WTC11 (cell line): ENCODE results near the gene AHRR. TPM values are rescaled to one million over a fixed set of nuclear protein-coding genes. Genes with fewer than 3 reads are reported as not detected.

Source experiments
- ATAC-seq: fragments of 200-7000 bp; cut with Tn5 transposase; 2 replicates; pipeline ENCODE4 v1.10.0; 2021; ENCODE audit warnings: mild to moderate bottlenecking, moderate library complexity
- CTCF ChIA-PET: fragments of 300-600 bp; sonication (Branson Sonifier 250); formaldehyde crosslinking; loops from one replicate; lab custom pipeline; 2021; ENCODE audit warnings: antibody characterized with exemption; lab: Charles Lee
- POLR2A ChIA-PET: fragments of 350-600 bp; sonication (Branson Sonifier 250); formaldehyde crosslinking; loops from one replicate; lab custom pipeline; 2021; ENCODE audit warnings: antibody characterized with exemption; lab: Charles Lee
- DNase-seq: peaks from one replicate; pipeline ENCODE4 v3.0.0; 2021; ENCODE audit warnings: low spot score
- H3K27ac Mint-ChIP-seq: 2 replicates; pipeline ENCODE4 v1.8.0; 2021; ENCODE audit warnings: mixed read lengths
- H3K27me3 Mint-ChIP-seq: 2 replicates; pipeline ENCODE4 v1.8.0; 2021; ENCODE audit warnings: low read depth, mild to moderate bottlenecking, moderate library complexity, mixed read lengths
- H3K36me3 Mint-ChIP-seq: 2 replicates; pipeline ENCODE4 v1.8.0; 2021; ENCODE audit warnings: mixed read lengths
- H3K4me1 Mint-ChIP-seq: 2 replicates; pipeline ENCODE4 v1.8.0; 2022; ENCODE audit warnings: mixed read lengths
- H3K4me3 Mint-ChIP-seq: 2 replicates; pipeline ENCODE4 v1.8.0; 2021; ENCODE audit warnings: mild to moderate bottlenecking, moderate library complexity, mixed read lengths
- H3K9me3 Mint-ChIP-seq: 2 replicates; pipeline ENCODE4 v1.8.0; 2021; ENCODE audit warnings: mixed read lengths
- ATF2 ChIP-seq: sonication (generic); formaldehyde crosslinking; IDR thresholded peaks from 2 replicates; pipeline ENCODE4 v1.8.1; 2022; ENCODE audit warnings: low read depth, missing genetic modification reagents, borderline replicate concordance
- ATF3 ChIP-seq: sonication (generic); formaldehyde crosslinking; conservative IDR thresholded peaks from 2 replicates; pipeline ENCODE4 v1.8.1; 2022; ENCODE audit warnings: mild to moderate bottlenecking, missing genetic modification reagents
- CREM ChIP-seq: sonication (generic); formaldehyde crosslinking; IDR thresholded peaks from 2 replicates; pipeline ENCODE4 v1.8.1; 2022; ENCODE audit warnings: mild to moderate bottlenecking, missing genetic modification reagents, moderate library complexity
- ELF4 ChIP-seq: sonication (generic); formaldehyde crosslinking; IDR thresholded peaks from 2 replicates; pipeline ENCODE4 v1.8.1; 2022; ENCODE audit warnings: low read depth, mild to moderate bottlenecking, moderate library complexity, missing genetic modification reagents
- ERG ChIP-seq: fragments of 250-450 bp; sonication (Bioruptor Pico); IDR thresholded peaks from 2 replicates; pipeline ENCODE4 v1.8.0; 2021; ENCODE audit warnings: mild to moderate bottlenecking
- HMGA2 ChIP-seq: fragments of 250-450 bp; sonication (Bioruptor Pico); IDR thresholded peaks from 2 replicates; pipeline ENCODE4 v1.4.0; 2021; ENCODE audit warnings: mild to moderate bottlenecking, moderate library complexity
- JAZF1 ChIP-seq: fragments of 250-450 bp; sonication (Bioruptor Pico); IDR thresholded peaks from 2 replicates; pipeline ENCODE4 v1.9.0; 2021; ENCODE audit warnings: moderate library complexity, mild to moderate bottlenecking, inconsistent platforms
- NFYB ChIP-seq: sonication (generic); formaldehyde crosslinking; conservative IDR thresholded peaks from 2 replicates; pipeline ENCODE4 v1.8.0; 2022; ENCODE audit warnings: low read depth, missing genetic modification reagents
- TCF7 ChIP-seq: sonication (generic); formaldehyde crosslinking; IDR thresholded peaks from 2 replicates; pipeline ENCODE4 v1.8.0; 2022; ENCODE audit warnings: mild to moderate bottlenecking, low read depth, missing genetic modification reagents, moderate library complexity
- TEAD1 ChIP-seq: sonication (generic); formaldehyde crosslinking; IDR thresholded peaks from 2 replicates; pipeline ENCODE4 v1.8.0; 2022; ENCODE audit warnings: mild to moderate bottlenecking, missing genetic modification reagents
- TEAD4 ChIP-seq: sonication (generic); formaldehyde crosslinking; IDR thresholded peaks from 2 replicates; pipeline ENCODE4 v1.8.0; 2022; ENCODE audit warnings: mild to moderate bottlenecking, missing genetic modification reagents
- ZBTB21 ChIP-seq: sonication (generic); formaldehyde crosslinking; IDR thresholded peaks from 2 replicates; pipeline ENCODE4 v1.8.1; 2023; ENCODE audit warnings: mild to moderate bottlenecking, missing genetic modification reagents, borderline replicate concordance
- ZNF138 ChIP-seq: sonication (generic); formaldehyde crosslinking; conservative IDR thresholded peaks from 2 replicates; pipeline ENCODE4 v1.8.1; 2022; ENCODE audit warnings: mild to moderate bottlenecking, moderate library complexity, missing genetic modification reagents
- ZNF263 ChIP-seq: sonication (generic); formaldehyde crosslinking; IDR thresholded peaks from 2 replicates; pipeline ENCODE4 v1.8.1; 2022; ENCODE audit warnings: low read depth, mild to moderate bottlenecking, moderate library complexity, missing genetic modification reagents
- ZNF423 ChIP-seq: fragments of 250-450 bp; sonication (Bioruptor Pico); IDR thresholded peaks from 2 replicates; pipeline ENCODE4 v2.1.2; 2022; ENCODE audit warnings: mild to moderate bottlenecking, moderate library complexity
- total RNA-seq: library from RNA; stranded (reverse); gene quantifications from 3 replicates; pipeline ENCODE4 v1.2.3, GENCODE V29; 2021

AHRR gene
- total RNA-seq, 1 experiment from 2014 or later, result 4.5 TPM

DNA sequence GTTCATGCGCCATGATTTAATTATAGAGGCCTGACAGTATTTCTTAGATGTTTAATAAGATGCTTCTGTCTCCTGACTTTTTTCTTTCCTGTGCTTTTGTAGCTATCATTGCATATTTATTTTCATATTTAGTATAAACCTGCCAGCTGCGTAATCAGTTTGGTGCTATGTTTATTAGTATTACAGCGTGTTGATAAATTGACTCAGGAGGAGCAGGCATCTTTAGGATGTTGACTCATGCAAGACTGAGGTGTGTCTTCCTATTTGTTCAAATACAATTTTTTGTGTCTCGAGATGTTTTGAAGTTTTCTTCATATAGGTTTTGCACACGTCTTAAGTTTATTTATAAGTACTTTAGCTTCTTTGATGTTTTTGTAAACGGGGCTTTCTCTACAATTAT, 85.5 kb downstream of the AHRR start:
- TF ChIP-seq JAZF1, result no peak
- CTCF ChIA-PET, result interaction anchor here (0.7 to 1.5 kb wide), 2 partner anchors 24 to 30 kb away, joined by 3 to 4 read pairs; no protein-coding TSS in a partner anchor
- Mint-ChIP-seq H3K9me3 (no peaks in the 10 kb centered on the region), H3K36me3 (no peaks in the 10 kb centered on the region), H3K27me3 (peaks cover under 1% of the 10 kb centered on the region; the same call in 1 of the 2 replicates), H3K4me3 (no peak overlapping the region), H3K27ac (no peak overlapping the region), H3K4me1 (peaks cover 4% of the 10 kb centered on the region)
- POLR2A ChIA-PET, result no interaction called here
- ATAC-seq (no peak), DNase-seq (no peak)

DNA sequence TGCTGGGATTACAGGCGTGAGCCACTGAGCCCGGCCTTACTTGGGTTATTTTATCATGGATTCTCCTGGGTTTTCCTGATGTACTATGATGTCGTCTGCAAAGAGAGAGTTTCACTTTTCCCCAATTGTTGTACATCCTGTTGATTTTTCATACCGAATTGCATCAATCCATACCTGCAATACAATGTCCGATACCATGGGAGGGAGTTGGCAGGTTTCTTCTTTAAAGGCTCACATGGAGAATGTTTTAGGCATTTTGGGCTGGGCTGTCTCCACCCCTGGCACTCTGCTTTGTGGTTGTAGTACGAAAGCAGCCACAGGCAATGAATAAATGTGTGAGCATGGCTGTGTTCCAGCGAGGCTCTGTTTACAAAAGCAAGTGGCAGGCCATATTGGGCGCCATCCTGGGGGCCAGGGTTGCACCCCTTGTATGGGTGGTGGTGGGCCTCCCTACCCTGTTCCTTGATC, 86.3 kb downstream of the AHRR start:
- ATAC-seq, result no peak

GRCh38 chr5:410911-411517, 89.5 kb downstream of the AHRR start:
- no peak for ATAC-seq
- DNase-seq, result no peak
- Mint-ChIP-seq H3K27me3 (no peaks in the 10 kb centered on the region), H3K9me3 (no peaks in the 10 kb centered on the region), H3K27ac (peak overlapping the region; percentile 10; the same call in 1 of the 2 replicates), H3K4me3 (no peak overlapping the region), H3K36me3 (no peaks in the 10 kb centered on the region), H3K4me1 (peaks cover 15% of the 10 kb centered on the region)
- POLR2A ChIA-PET, result no interaction called here
- TF ChIP-seq ATF2 (CRISPR knock-in tag) (no peak), TEAD1 (CRISPR knock-in tag) (no peak), ERG (CRISPR knock-in tag) (no peak)
- CTCF ChIA-PET, result interaction anchor here (1.2 to 5.2 kb wide), 2 partner anchors 16 to 20 kb away, joined by 3 to 73 read pairs; no protein-coding TSS in a partner anchor

More for the DNA sequence above, 86.3 kb downstream of the AHRR start:
- no peak overlapping the region for H3K27ac Mint-ChIP-seq
- TF ChIP-seq TCF7 (CRISPR knock-in tag) (no peak), HMGA2 (no peak), ATF3 (CRISPR knock-in tag) (no peak), NFYB (CRISPR knock-in tag) (no peak), JAZF1 (no peak), CREM (CRISPR knock-in tag) (no peak), ELF4 (CRISPR knock-in tag) (no peak)
- TF ChIP-seq, all 79 proteins: peak for 0
- Mint-ChIP-seq H3K9me3 (no peaks in the 10 kb centered on the region), H3K4me1 (peaks cover 4% of the 10 kb centered on the region), H3K27me3 (no peaks in the 10 kb centered on the region), H3K36me3 (no peaks in the 10 kb centered on the region), H3K4me3 (no peak overlapping the region)
- DNase-seq, result no peak
- ChIA-PET POLR2A (no interaction called here), CTCF (interaction anchor here (1.5 kb wide), 1 partner anchor 23 kb away, joined by 4 read pairs; no protein-coding TSS in a partner anchor)

GRCh38 chr5:411728-412127, 90.2 kb downstream of the AHRR start:
- ChIA-PET CTCF (interaction anchor here (1.0 to 5.2 kb wide), 3 partner anchors 17 to 127 kb away, joined by 3 to 73 read pairs (median 3); no protein-coding TSS in a partner anchor), POLR2A (interaction anchor here (1.1 kb wide), 1 partner anchor 10 kb away, joined by 3 read pairs; no protein-coding TSS in a partner anchor)
- Mint-ChIP-seq H3K9me3 (no peaks in the 10 kb centered on the region), H3K4me3 (no peak overlapping the region), H3K27me3 (no peaks in the 10 kb centered on the region), H3K27ac (no peak overlapping the region), H3K36me3 (no peaks in the 10 kb centered on the region), H3K4me1 (peaks cover 15% of the 10 kb centered on the region)
- ATAC-seq (no peak), DNase-seq (peak; percentile 18)
- TF ChIP-seq ZBTB21 (CRISPR knock-in tag), result no peak
- TF ChIP-seq ZNF138 (CRISPR knock-in tag), result no peak
- no peak for TF ChIP-seq ZNF263 (CRISPR knock-in tag)
- TF ChIP-seq TEAD4 (CRISPR knock-in tag), result no peak
- TF ChIP-seq ZNF423 (CRISPR knock-in tag), result no peak
- no peak for TF ChIP-seq ATF3 (CRISPR knock-in tag)
